Activated B cell treated with CpG ODN at 0.5 μM for 24 hours (primary cell): ENCODE results near the gene CYTH1. TPM values are rescaled to one million over a fixed set of nuclear protein-coding genes. Genes with fewer than 3 reads are reported as not detected.

Experiments used
- ATAC-seq: fragments of 200-7000 bp; cut with Tn5 transposase; one replicate; pipeline ENCODE4 v1.10.0; 2021; ENCODE audit warnings: low read depth, mild to moderate bottlenecking, moderate library complexity
- CTCF ChIA-PET: fragments of 350-600 bp; sonication (Branson Sonifier 250); formaldehyde crosslinking; loops from one replicate; lab custom pipeline; 2021; ENCODE audit warnings: antibody characterized with exemption; lab: Charles Lee
- POLR2A ChIA-PET: fragments of 350-600 bp; sonication (Branson Sonifier 250); formaldehyde crosslinking; loops from one replicate; lab custom pipeline; 2021; ENCODE audit warnings: antibody characterized with exemption; lab: Charles Lee
- DNase-seq: peaks from one replicate; pipeline ENCODE4 v3.0.0; 2022
- H3K27ac Mint-ChIP-seq: one replicate; pipeline ENCODE4 v1.8.0; 2020; ENCODE audit warnings: mixed read lengths
- H3K27me3 Mint-ChIP-seq: one replicate; pipeline ENCODE4 v1.8.0; 2021; ENCODE audit warnings: mixed read lengths
- H3K36me3 Mint-ChIP-seq: one replicate; pipeline ENCODE4 v1.8.0; 2021; ENCODE audit warnings: low read depth, mixed read lengths
- H3K4me1 Mint-ChIP-seq: one replicate; pipeline ENCODE4 v1.8.0; 2021; ENCODE audit warnings: mixed read lengths
- H3K4me3 Mint-ChIP-seq: one replicate; pipeline ENCODE4 v1.8.0; 2020; ENCODE audit warnings: mild to moderate bottlenecking, mixed read lengths
- H3K9me3 Mint-ChIP-seq: one replicate; pipeline ENCODE4 v1.8.0; 2020; ENCODE audit warnings: mixed read lengths
- CTCF ChIP-seq: fragments of 200-600 bp; IDR thresholded peaks from one replicate; pipeline ENCODE4 v1.8.0; 2022; ENCODE audit warnings: antibody characterized with exemption, mild to moderate bottlenecking
- intact Hi-C: fragments of 100-400 bp; cut with micrococcal nuclease; formaldehyde crosslinking; loops from one replicate; pipeline ENCODE4 v1.15.1; 2024
- total RNA-seq: library from RNA; stranded (reverse); gene quantifications from 2 replicates; pipeline ENCODE4 v1.2.3, GENCODE V29; 2022

CYTH1 gene
- total RNA-seq, 1 donor from 2014 or later: 391 TPM

GRCh38 chr17:78737332-78737731 lies 44.7 kb downstream of the CYTH1 start:
- Mint-ChIP-seq H3K4me3 (peak overlapping the region; percentile 92), H3K27ac (peak overlapping the region; percentile 90), H3K9me3 (no peaks in the 10 kb centered on the region), H3K4me1 (peaks cover 81% of the 10 kb centered on the region), H3K27me3 (no peaks in the 10 kb centered on the region), H3K36me3 (peaks cover 28% of the 10 kb centered on the region)
- ChIA-PET CTCF (interaction anchor here (1.4 to 6.1 kb wide), 4 partner anchors 11 to 27 kb away, joined by 3 to 52 read pairs (median 11); no protein-coding TSS in a partner anchor), POLR2A (interaction anchor here (0.6 to 9.0 kb wide), 15 partner anchors 11 to 779 kb away, joined by 3 to 396 read pairs (median 46); partner anchors contain the start of genes CYTH1, TNRC6C and USP36)
- no peak for TF ChIP-seq CTCF
- DNase-seq (no peak), ATAC-seq (no peak)
- intact Hi-C loops: loop anchor here (2.0 kb wide), 1 partner anchor 13 kb away; no protein-coding TSS in a partner anchor

- intact Hi-C loops: loop anchor here (1.0 to 2.0 kb wide), 3 partner anchors 14 to 30 kb away; no protein-coding TSS in a partner anchor
- H3K27ac Mint-ChIP-seq: peak overlapping the region; percentile 90
- no peak for TF ChIP-seq CTCF
- H3K27me3 Mint-ChIP-seq: no peaks in the 10 kb centered on the region
- ATAC-seq (peak; percentile 51), DNase-seq (peak; percentile 57)
- H3K9me3 Mint-ChIP-seq: no peaks in the 10 kb centered on the region
- ChIA-PET CTCF (interaction anchor here (1.4 to 6.1 kb wide), 4 partner anchors 12 to 26 kb away, joined by 3 to 52 read pairs (median 11); no protein-coding TSS in a partner anchor), POLR2A (interaction anchor here (0.6 to 9.0 kb wide), 17 partner anchors 11 to 778 kb away, joined by 3 to 396 read pairs (median 9); partner anchors contain the start of genes CYTH1, TNRC6C and USP36)
- H3K36me3 Mint-ChIP-seq: peaks cover 34% of the 10 kb centered on the region
- peak overlapping the region; percentile 92 for H3K4me3 Mint-ChIP-seq
- H3K4me1 Mint-ChIP-seq: peaks cover 81% of the 10 kb centered on the region
Observed at GRCh38 chr17:78736526-78737079, 45.5 kb downstream of the CYTH1 start.

GRCh38 chr17:78735832-78736525 lies 46.1 kb downstream of the CYTH1 start:
- CTCF ChIA-PET: interaction anchor here (1.4 to 6.1 kb wide), 6 partner anchors 13 to 40 kb away, joined by 3 to 52 read pairs (median 8); no protein-coding TSS in a partner anchor
- intact Hi-C loops: loop anchor here (1.0 to 2.0 kb wide), 7 partner anchors 9 to 44 kb away; no protein-coding TSS in a partner anchor
- H3K9me3 Mint-ChIP-seq: no peaks in the 10 kb centered on the region
- H3K27me3 Mint-ChIP-seq: no peaks in the 10 kb centered on the region
- peak overlapping the region; percentile 90 for H3K27ac Mint-ChIP-seq
- DNase-seq (no peak), ATAC-seq (peak; percentile 18)
- no peak for TF ChIP-seq CTCF
- H3K4me3 Mint-ChIP-seq: peak overlapping the region; percentile 92
- H3K36me3 Mint-ChIP-seq: peaks cover 34% of the 10 kb centered on the region
- POLR2A ChIA-PET: interaction anchor here (0.8 to 9.0 kb wide), 15 partner anchors 10 to 1413 kb away, joined by 3 to 396 read pairs (median 46); partner anchors contain the start of genes CYTH1 and USP36
- H3K4me1 Mint-ChIP-seq: peaks cover 82% of the 10 kb centered on the region

- ChIA-PET CTCF (interaction anchor here (0.7 to 6.1 kb wide), 10 partner anchors 12 to 64 kb away, joined by 3 to 52 read pairs (median 4); no protein-coding TSS in a partner anchor), POLR2A (interaction anchor here (0.7 to 9.0 kb wide), 22 partner anchors 9 to 1412 kb away, joined by 3 to 396 read pairs (median 8); partner anchors contain the start of genes CYTH1, TMC8 and TNRC6C)
- peak; percentile 72 for ATAC-seq
- Mint-ChIP-seq H3K27me3 (no peaks in the 10 kb centered on the region), H3K36me3 (peaks cover 37% of the 10 kb centered on the region), H3K4me3 (peak overlapping the region; percentile 92), H3K9me3 (no peaks in the 10 kb centered on the region), H3K4me1 (peaks cover 80% of the 10 kb centered on the region), H3K27ac (peak overlapping the region; percentile 90)
- intact Hi-C loops: loop anchor here (1.0 to 2.0 kb wide), 7 partner anchors 10 to 105 kb away; partner anchors contain the start of gene USP36
- peak; percentile 39 for DNase-seq
- no peak for TF ChIP-seq CTCF
Observed at GRCh38 chr17:78734793-78735641, 47.1 kb downstream of the CYTH1 start.
